ENCODE data around the gene KBTBD13.
A peak's percentile ranks its signal among the peaks of the same experiment; 100 is the strongest.

The KBTBD13 gene

GRCh38 chr15:65062726-65063125, 13.8 kb upstream of the KBTBD13 start:
- peaks cover 3% of the 10 kb centered on the region for H3K4me1 ChIP-seq (ENCODE audit: control insufficient read depth, insufficient read depth, low read length)
- H3K4me3 ChIP-seq (ENCODE audit: low read depth, low read length): no peak overlapping the region
- H3K36me3 ChIP-seq (ENCODE audit: control insufficient read depth, insufficient read depth, low read length): peaks cover 11% of the 10 kb centered on the region
- H3K9ac ChIP-seq (ENCODE audit: low read depth, low read length): no peak overlapping the region
- H3K27me3 ChIP-seq (ENCODE audit: control insufficient read depth, insufficient read depth, low read length): no peaks in the 10 kb centered on the region
- H3K9me3 ChIP-seq (ENCODE audit: control insufficient read depth, insufficient read depth, low read length): no peaks in the 10 kb centered on the region

- Histone ChIP-seq H3K4me3 (ENCODE audit: low read depth, low read length) (no peak overlapping the region), H3K9ac (ENCODE audit: low read depth, low read length) (no peak overlapping the region), H3K9me3 (ENCODE audit: control insufficient read depth, insufficient read depth, low read length) (no peaks in the 10 kb centered on the region), H3K4me1 (ENCODE audit: control insufficient read depth, insufficient read depth, low read length) (peaks cover 3% of the 10 kb centered on the region), H3K27me3 (ENCODE audit: control insufficient read depth, insufficient read depth, low read length) (no peaks in the 10 kb centered on the region), H3K36me3 (ENCODE audit: control insufficient read depth, insufficient read depth, low read length) (peaks cover 3% of the 10 kb centered on the region)
Measured at GRCh38 chr15:65066001-65066634, 10.4 kb upstream of the KBTBD13 start.

GRCh38 chr15:65066635-65067316, 9.8 kb upstream of the KBTBD13 start:
- Histone ChIP-seq H3K36me3 (ENCODE audit: control insufficient read depth, insufficient read depth, low read length) (peaks cover 3% of the 10 kb centered on the region), H3K4me1 (ENCODE audit: control insufficient read depth, insufficient read depth, low read length) (peaks cover 3% of the 10 kb centered on the region), H3K9me3 (ENCODE audit: control insufficient read depth, insufficient read depth, low read length) (no peaks in the 10 kb centered on the region), H3K9ac (ENCODE audit: low read depth, low read length) (peak overlapping the region; percentile 13), H3K27me3 (ENCODE audit: control insufficient read depth, insufficient read depth, low read length) (no peaks in the 10 kb centered on the region), H3K4me3 (ENCODE audit: low read depth, low read length) (peak overlapping the region; percentile 80)

- Histone ChIP-seq H3K9me3 (ENCODE audit: control insufficient read depth, insufficient read depth, low read length) (no peaks in the 10 kb centered on the region), H3K27me3 (ENCODE audit: control insufficient read depth, insufficient read depth, low read length) (no peaks in the 10 kb centered on the region), H3K4me1 (ENCODE audit: control insufficient read depth, insufficient read depth, low read length) (peaks cover 3% of the 10 kb centered on the region), H3K4me3 (ENCODE audit: low read depth, low read length) (peak overlapping the region; percentile 80), H3K36me3 (ENCODE audit: control insufficient read depth, insufficient read depth, low read length) (peaks cover 3% of the 10 kb centered on the region), H3K9ac (ENCODE audit: low read depth, low read length) (peak overlapping the region; percentile 13)
Measured at GRCh38 chr15:65067317-65067644, 9.3 kb upstream of the KBTBD13 start.

GRCh38 chr15:65067645-65068402, 8.7 kb upstream of the KBTBD13 start, which contains the start of gene RASL12:
TSS of gene RASL12 (minus strand) at chr15:65067991. CDS start at chr15:65067835, 156 bp downstream.
- H3K9ac ChIP-seq (ENCODE audit: low read depth, low read length): peak within 1 kb of the TSS; percentile 51

GRCh38 chr15:65068403-65068788, 8.2 kb upstream of the KBTBD13 start:
- H3K9me3 ChIP-seq (ENCODE audit: control insufficient read depth, insufficient read depth, low read length): no peaks in the 10 kb centered on the region
- H3K9ac ChIP-seq (ENCODE audit: low read depth, low read length): peak overlapping the region; percentile 51
- no peaks in the 10 kb centered on the region for H3K27me3 ChIP-seq (ENCODE audit: control insufficient read depth, insufficient read depth, low read length)
- H3K4me1 ChIP-seq (ENCODE audit: control insufficient read depth, insufficient read depth, low read length): peaks cover 3% of the 10 kb centered on the region
- H3K36me3 ChIP-seq (ENCODE audit: control insufficient read depth, insufficient read depth, low read length): peaks cover 3% of the 10 kb centered on the region
- peak overlapping the region; percentile 80 for H3K4me3 ChIP-seq (ENCODE audit: low read depth, low read length)

More at GRCh38 chr15:65067645-65068402, 8.7 kb upstream of the KBTBD13 start, which contains the start of gene RASL12:
- H3K4me3 ChIP-seq (ENCODE audit: low read depth, low read length): peak within 1 kb of the TSS; percentile 80
- no peaks in the 10 kb centered on the region for H3K27me3 ChIP-seq (ENCODE audit: control insufficient read depth, insufficient read depth, low read length)
- peaks cover 3% of the 10 kb centered on the region for H3K36me3 ChIP-seq (ENCODE audit: control insufficient read depth, insufficient read depth, low read length)
- peaks cover 3% of the 10 kb centered on the region for H3K4me1 ChIP-seq (ENCODE audit: control insufficient read depth, insufficient read depth, low read length)
- no peaks in the 10 kb centered on the region for H3K9me3 ChIP-seq (ENCODE audit: control insufficient read depth, insufficient read depth, low read length)

- Histone ChIP-seq H3K4me1 (ENCODE audit: control insufficient read depth, insufficient read depth, low read length) (peaks cover 3% of the 10 kb centered on the region), H3K9me3 (ENCODE audit: control insufficient read depth, insufficient read depth, low read length) (no peaks in the 10 kb centered on the region), H3K4me3 (ENCODE audit: low read depth, low read length) (no peak overlapping the region), H3K9ac (ENCODE audit: low read depth, low read length) (no peak overlapping the region), H3K36me3 (ENCODE audit: control insufficient read depth, insufficient read depth, low read length) (peaks cover 3% of the 10 kb centered on the region), H3K27me3 (ENCODE audit: control insufficient read depth, insufficient read depth, low read length) (no peaks in the 10 kb centered on the region)
Measured at GRCh38 chr15:65069179-65069578, 7.4 kb upstream of the KBTBD13 start.

GRCh38 chr15:65069779-65070546, 6.6 kb upstream of the KBTBD13 start:
- H3K9ac ChIP-seq (ENCODE audit: low read depth, low read length): no peak overlapping the region
- H3K4me3 ChIP-seq (ENCODE audit: low read depth, low read length): no peak overlapping the region
- H3K27me3 ChIP-seq (ENCODE audit: control insufficient read depth, insufficient read depth, low read length): no peaks in the 10 kb centered on the region
- H3K9me3 ChIP-seq (ENCODE audit: control insufficient read depth, insufficient read depth, low read length): no peaks in the 10 kb centered on the region
- peaks cover 3% of the 10 kb centered on the region for H3K4me1 ChIP-seq (ENCODE audit: control insufficient read depth, insufficient read depth, low read length)
- H3K36me3 ChIP-seq (ENCODE audit: control insufficient read depth, insufficient read depth, low read length): peaks cover 3% of the 10 kb centered on the region

GRCh38 chr15:65071381-65071811, 5.2 kb upstream of the KBTBD13 start:
- H3K9me3 ChIP-seq (ENCODE audit: control insufficient read depth, insufficient read depth, low read length): no peaks in the 10 kb centered on the region
- no peaks in the 10 kb centered on the region for H3K4me1 ChIP-seq (ENCODE audit: control insufficient read depth, insufficient read depth, low read length)
- no peaks in the 10 kb centered on the region for H3K36me3 ChIP-seq (ENCODE audit: control insufficient read depth, insufficient read depth, low read length)
- H3K4me3 ChIP-seq (ENCODE audit: low read depth, low read length): no peak overlapping the region
- no peaks in the 10 kb centered on the region for H3K27me3 ChIP-seq (ENCODE audit: control insufficient read depth, insufficient read depth, low read length)
- H3K9ac ChIP-seq (ENCODE audit: low read depth, low read length): no peak overlapping the region

- Histone ChIP-seq H3K27me3 (ENCODE audit: control insufficient read depth, insufficient read depth, low read length) (no peaks in the 10 kb centered on the region), H3K4me3 (ENCODE audit: low read depth, low read length) (no peak overlapping the region), H3K36me3 (ENCODE audit: control insufficient read depth, insufficient read depth, low read length) (no peaks in the 10 kb centered on the region), H3K9ac (ENCODE audit: low read depth, low read length) (no peak overlapping the region), H3K4me1 (ENCODE audit: control insufficient read depth, insufficient read depth, low read length) (no peaks in the 10 kb centered on the region), H3K9me3 (ENCODE audit: control insufficient read depth, insufficient read depth, low read length) (no peaks in the 10 kb centered on the region)
Measured at GRCh38 chr15:65072027-65072426, 4.5 kb upstream of the KBTBD13 start.

GRCh38 chr15:65072617-65073016, 3.9 kb upstream of the KBTBD13 start:
- Histone ChIP-seq H3K27me3 (ENCODE audit: control insufficient read depth, insufficient read depth, low read length) (no peaks in the 10 kb centered on the region), H3K9me3 (ENCODE audit: control insufficient read depth, insufficient read depth, low read length) (no peaks in the 10 kb centered on the region), H3K4me3 (ENCODE audit: low read depth, low read length) (no peak overlapping the region), H3K36me3 (ENCODE audit: control insufficient read depth, insufficient read depth, low read length) (no peaks in the 10 kb centered on the region), H3K9ac (ENCODE audit: low read depth, low read length) (no peak overlapping the region), H3K4me1 (ENCODE audit: control insufficient read depth, insufficient read depth, low read length) (no peaks in the 10 kb centered on the region)
